Measurements from ENCODE around the gene CDHR2. TPM values are rescaled to one million over a fixed set of nuclear protein-coding genes. Genes with fewer than 3 reads are reported as not detected.
A peak's percentile ranks its signal among the peaks of the same experiment; 100 is the strongest.

Gene CDHR2
- total RNA-seq, 3 donors from 2014 or later = 69.0 to 184 (median 107) TPM

DNA sequence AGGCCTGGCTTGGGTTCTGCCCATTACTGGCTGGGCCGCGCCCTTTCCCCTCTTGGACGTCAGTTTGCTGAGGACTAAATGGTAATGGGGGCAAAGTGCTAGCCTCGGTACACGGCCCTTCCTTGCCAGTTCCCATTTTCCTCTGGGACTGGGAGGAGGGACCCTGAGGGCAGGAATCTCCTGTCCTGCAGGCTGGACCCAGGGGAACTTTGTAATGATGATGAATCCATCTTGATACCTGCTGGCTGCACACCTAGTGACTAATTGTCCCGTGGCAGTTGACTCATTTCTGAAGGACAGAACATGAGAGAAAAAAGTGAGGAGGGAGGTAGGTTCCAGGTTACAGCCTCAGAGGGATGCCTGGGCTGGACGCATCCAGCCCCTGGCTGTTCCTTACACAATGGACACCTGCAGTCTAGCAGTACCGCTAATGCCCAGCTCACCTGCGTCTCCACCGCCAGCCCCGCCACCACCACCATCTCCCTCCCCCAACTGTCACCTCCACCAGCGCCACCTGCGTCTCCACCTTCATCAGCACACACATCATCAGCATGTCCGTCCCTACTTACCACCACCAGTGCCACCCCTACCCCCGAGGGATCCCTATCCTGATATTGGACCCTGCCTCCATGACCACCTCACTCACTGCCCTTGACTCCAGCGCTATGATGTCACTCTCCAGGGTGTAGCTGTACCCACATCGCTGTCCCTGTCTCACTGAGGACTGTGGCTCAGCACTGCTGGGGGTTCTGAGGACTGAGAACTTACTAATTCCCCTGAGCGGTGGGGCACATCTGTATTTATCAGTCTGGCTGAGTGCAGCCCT is 4.3 kb downstream of the CDHR2 start:
- no peak overlapping the region for H3K4me3 ChIP-seq
- intact Hi-C loops (cut with DNase I, micrococcal nuclease) = no loop called here
- no peaks in the 10 kb centered on the region for H3K36me3 ChIP-seq (ENCODE audit: low read depth)
- peaks cover 12% of the 10 kb centered on the region for H3K4me1 ChIP-seq (ENCODE audit: low read depth)
- DNase-seq (peak in 2 of 3 donors; percentile 52 to 60), ATAC-seq (peak; percentile 65)
- H3K9me3 ChIP-seq = no peaks in the 10 kb centered on the region
- TF ChIP-seq, protein P1, sequence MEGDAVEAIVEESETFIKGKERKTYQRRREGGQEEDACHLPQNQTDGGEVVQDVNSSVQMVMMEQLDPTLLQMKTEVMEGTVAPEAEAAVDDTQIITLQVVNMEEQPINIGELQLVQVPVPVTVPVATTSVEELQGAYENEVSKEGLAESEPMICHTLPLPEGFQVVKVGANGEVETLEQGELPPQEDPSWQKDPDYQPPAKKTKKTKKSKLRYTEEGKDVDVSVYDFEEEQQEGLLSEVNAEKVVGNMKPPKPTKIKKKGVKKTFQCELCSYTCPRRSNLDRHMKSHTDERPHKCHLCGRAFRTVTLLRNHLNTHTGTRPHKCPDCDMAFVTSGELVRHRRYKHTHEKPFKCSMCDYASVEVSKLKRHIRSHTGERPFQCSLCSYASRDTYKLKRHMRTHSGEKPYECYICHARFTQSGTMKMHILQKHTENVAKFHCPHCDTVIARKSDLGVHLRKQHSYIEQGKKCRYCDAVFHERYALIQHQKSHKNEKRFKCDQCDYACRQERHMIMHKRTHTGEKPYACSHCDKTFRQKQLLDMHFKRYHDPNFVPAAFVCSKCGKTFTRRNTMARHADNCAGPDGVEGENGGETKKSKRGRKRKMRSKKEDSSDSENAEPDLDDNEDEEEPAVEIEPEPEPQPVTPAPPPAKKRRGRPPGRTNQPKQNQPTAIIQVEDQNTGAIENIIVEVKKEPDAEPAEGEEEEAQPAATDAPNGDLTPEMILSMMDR (IDR thresholded peaks at IDR 0.05) = no peak

DNA sequence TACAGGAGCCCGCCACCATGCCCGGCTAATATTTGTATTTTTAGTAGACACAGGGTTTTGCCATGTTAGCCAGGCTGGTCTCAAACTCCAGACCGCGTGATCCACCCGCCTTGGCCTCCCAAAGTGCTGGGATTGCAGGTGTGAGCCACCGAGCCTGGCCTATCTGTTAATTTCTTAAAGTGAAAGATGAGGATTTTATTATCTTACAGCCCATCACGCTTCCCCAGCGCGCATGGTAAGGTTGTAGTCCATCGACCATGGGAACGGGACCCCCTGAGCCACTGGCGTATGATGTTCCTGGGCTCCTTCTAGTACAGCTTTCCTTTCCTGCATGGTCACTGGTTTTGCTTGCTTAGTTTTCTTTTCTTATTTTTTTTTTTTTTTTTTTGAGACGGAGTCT is 8.7 kb downstream of the CDHR2 start:
- TF ChIP-seq, protein P1 (IDR thresholded peaks at IDR 0.05) = no peak
- Histone ChIP-seq H3K36me3 (ENCODE audit: low read depth) (no peaks in the 10 kb centered on the region), H3K9me3 (no peaks in the 10 kb centered on the region), H3K4me1 (ENCODE audit: low read depth) (peaks cover 5% of the 10 kb centered on the region), H3K4me3 (no peak overlapping the region)
- ATAC-seq = no peak
- DNase-seq = no peak
- intact Hi-C loops (cut with DNase I, micrococcal nuclease) = no loop called here

DNA sequence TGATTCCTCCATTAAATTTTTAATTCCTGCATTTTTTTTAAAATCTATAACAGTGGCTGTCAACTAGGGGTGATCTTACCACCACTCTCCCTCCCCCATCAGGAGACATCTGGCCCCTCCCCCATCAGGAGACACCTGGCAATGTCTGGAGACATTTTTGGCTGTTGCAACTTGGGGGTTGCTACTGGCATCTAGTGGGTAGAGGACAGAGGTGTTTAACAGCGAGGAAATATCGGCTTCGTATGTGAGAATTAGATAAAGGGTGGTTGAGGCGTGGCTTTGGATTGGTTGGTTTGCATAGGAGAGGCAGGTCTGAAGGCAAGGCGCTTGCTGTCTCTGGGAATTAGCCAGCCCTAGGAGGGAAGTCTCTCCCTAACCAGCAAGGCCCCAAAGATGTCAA is 10.5 kb downstream of the CDHR2 start:
- ATAC-seq (no peak), DNase-seq (no peak)
- H3K36me3 ChIP-seq (ENCODE audit: low read depth) = no peaks in the 10 kb centered on the region
- H3K9me3 ChIP-seq = no peaks in the 10 kb centered on the region
- H3K4me3 ChIP-seq = no peak overlapping the region
- no peaks in the 10 kb centered on the region for H3K4me1 ChIP-seq (ENCODE audit: low read depth)
- intact Hi-C loops (cut with DNase I, micrococcal nuclease) = no loop called here
- TF ChIP-seq, protein P1 (IDR thresholded peaks at IDR 0.05) = no peak

DNA sequence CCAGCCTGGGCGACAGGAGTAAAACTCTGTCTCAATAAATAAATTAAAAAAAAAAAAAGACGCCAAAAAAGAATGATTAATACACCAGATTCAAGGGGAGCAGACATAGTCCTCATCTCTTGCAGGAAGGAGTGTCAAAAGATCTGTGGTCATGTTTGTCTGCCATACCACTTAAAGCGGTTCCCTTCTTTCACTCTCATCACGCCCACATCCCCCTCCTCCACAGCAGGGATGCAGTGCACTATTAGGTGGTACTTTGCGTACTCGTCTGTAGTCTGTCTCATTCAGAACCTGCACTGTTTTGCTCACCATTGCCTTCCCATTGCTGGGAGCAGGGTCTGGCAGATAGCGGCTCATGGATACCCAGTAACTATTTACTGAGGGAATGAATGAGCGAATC is 11.2 kb downstream of the CDHR2 start:
- TF ChIP-seq, protein P1 (IDR thresholded peaks at IDR 0.05) = no peak
- Histone ChIP-seq H3K9me3 (no peaks in the 10 kb centered on the region), H3K4me3 (no peak overlapping the region), H3K4me1 (ENCODE audit: low read depth) (no peaks in the 10 kb centered on the region), H3K36me3 (ENCODE audit: low read depth) (no peaks in the 10 kb centered on the region)
- intact Hi-C loops (cut with DNase I, micrococcal nuclease) = no loop called here
- DNase-seq = no peak
- ATAC-seq = no peak

DNA sequence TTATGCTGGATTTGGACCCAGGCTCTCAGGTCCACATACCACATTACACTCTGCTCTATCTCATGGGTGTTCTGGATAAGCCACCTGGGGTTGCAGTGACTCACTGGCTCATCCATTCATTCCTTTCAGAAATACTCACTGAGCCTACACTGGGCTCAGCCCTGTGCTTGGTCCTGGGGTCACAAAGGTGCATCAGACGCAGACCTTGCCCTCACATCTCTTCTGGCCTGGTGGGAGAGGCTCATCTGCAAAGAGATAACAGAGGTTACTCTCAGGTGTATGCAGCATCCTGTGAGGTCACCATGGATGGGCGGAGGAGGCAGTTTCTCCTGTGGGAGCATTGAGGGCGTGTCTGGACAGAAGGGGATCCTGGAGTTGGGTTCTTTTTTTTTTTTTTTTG is 12.1 kb downstream of the CDHR2 start:
- Histone ChIP-seq H3K9me3 (no peaks in the 10 kb centered on the region), H3K4me1 (ENCODE audit: low read depth) (no peaks in the 10 kb centered on the region), H3K36me3 (ENCODE audit: low read depth) (no peaks in the 10 kb centered on the region), H3K4me3 (no peak overlapping the region)
- ATAC-seq (peak; percentile 53), DNase-seq (no peak)
- TF ChIP-seq, protein P1 (IDR thresholded peaks at IDR 0.05) = no peak
- intact Hi-C loops (cut with DNase I, micrococcal nuclease) = no loop called here
